GM12874 (cell line): ENCODE measurements around the gene TRDN.

Experiments
- TF ChIP-seq, protein P1 (sequence below): IDR thresholded peaks from 2 replicates; pipeline ENCODE4 v1.5.1; 2011; ENCODE audit warnings: low read depth, mild to moderate bottlenecking, control low read depth, low read length, moderate library complexity; ENCODE audit not compliant: insufficient read depth

TRDN gene

DNA sequence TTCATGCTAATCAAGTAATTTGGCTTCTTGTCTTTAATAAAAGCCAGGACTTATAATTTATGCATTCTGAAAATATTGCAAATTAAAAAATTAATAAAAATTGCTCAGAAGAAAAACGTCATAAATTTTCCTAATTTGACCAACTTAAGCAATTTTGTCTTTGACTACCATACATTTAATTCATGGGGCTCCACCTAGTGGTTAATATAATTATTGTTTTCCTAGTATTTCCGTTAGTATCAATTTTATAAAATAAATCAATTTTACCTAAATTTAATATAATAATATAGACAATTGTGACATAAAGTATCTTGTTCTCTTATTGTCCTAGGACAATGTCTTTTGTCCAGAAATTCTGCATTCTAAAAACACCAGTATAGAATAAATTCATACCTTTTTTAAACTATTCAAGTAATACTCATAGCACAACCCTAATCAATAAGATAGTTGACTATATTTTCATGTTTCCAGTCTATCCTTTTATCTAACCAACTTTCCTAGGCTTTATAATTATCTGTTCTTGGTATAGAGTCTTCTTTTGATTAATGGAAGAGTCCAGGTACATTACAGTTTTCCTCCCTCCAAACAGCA is 319.9 kb downstream of the TRDN start:
- TF ChIP-seq, protein P1, sequence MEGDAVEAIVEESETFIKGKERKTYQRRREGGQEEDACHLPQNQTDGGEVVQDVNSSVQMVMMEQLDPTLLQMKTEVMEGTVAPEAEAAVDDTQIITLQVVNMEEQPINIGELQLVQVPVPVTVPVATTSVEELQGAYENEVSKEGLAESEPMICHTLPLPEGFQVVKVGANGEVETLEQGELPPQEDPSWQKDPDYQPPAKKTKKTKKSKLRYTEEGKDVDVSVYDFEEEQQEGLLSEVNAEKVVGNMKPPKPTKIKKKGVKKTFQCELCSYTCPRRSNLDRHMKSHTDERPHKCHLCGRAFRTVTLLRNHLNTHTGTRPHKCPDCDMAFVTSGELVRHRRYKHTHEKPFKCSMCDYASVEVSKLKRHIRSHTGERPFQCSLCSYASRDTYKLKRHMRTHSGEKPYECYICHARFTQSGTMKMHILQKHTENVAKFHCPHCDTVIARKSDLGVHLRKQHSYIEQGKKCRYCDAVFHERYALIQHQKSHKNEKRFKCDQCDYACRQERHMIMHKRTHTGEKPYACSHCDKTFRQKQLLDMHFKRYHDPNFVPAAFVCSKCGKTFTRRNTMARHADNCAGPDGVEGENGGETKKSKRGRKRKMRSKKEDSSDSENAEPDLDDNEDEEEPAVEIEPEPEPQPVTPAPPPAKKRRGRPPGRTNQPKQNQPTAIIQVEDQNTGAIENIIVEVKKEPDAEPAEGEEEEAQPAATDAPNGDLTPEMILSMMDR: 0 out of 2 replicates have a peak, but pooled peaks have one; percentile 4

DNA sequence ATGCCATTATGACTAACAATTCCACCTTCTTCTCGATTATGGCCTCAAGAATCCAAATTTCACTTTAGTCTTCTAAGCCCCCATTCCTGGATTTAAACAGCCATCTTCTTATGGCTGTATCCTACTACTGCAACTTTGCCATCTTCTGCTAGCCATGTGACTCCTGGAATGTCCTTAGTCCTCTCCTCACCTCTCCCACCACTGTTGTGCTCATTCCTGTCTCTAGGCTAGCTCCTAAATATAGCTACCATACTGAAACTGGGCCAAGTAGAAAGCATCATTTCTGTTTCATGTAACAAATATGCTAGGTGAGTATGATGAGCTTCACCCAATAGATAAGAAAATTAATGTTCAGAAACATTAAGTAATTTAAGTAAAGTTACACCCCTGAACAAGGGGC is 327.6 kb downstream of the TRDN start:
- TF ChIP-seq, protein P1: no peak

DNA sequence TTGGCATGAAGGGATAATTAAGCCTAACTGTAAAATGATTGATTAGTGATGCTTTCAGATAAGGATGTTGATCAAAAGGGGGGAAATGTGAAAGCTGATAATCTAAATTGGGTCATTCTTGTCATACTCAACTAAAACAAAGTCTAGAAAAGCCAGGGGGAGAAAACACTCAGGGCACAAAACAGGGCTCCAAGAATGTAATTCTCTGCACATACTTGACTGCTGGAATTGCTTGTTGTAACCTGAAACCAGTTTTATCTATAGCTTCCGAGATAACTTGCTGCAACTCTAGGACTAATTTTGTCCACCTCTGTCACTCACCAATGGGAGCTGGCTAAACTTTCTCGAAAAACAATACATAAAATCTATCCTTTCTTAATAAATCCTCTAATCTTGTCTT is 330.4 kb downstream of the TRDN start:
- TF ChIP-seq, protein P1: no peak

DNA sequence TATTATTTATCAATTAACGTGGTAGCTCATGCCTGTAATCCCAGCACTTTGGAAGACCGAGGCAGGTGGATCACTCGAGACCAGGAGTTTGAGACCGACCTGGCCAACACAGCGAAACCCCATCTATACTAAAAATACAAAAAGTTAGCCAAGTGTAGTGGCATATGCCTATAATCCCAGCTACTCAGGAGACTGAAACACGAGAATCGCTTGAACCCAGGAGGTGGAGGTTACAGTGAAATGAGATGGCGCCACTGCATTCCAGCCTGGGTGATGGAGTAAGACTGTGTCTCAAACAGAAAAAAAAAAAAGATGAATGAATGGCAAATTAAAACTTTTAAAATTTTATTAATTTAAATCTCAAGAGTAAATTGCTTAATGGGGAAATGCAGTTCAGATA is 341.1 kb downstream of the TRDN start:
- TF ChIP-seq, protein P1: no peak

DNA sequence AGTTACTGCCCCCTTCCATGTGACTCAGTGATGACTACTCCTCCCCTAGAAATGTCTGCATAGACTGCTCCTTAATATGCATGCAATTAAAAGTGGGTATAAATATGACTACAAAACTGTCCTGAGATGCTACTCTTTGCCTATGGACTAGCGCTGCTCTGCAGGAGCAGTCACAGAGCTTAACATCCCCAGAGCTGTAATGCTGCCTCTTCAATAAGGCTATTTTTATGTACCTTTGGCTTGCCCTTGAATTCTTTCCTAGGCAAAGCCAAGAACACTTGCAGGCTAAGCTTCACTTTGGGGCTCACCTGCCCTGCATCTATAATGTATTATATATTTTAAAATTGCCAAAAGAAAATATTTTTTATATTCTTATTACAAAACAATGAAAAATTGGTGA is 341.6 kb downstream of the TRDN start:
- TF ChIP-seq, protein P1: no peak

DNA sequence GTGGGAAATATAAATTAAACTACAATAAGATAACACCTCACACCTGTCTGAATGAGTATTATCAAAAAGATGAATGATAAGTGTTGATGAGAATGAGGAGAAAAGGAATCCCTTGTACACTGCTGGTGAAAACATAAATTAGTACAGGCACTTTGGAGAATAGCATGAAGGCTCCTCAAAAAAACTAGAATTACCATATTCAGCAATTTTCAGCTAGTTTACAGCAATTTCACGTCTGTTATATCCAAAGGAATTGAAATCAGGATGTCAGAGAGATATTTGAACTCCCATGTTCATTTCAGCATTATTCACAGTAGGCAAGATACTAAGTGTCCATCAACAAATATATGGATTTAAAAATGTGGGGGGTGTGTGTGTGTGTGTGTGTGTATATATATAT is 348.1 kb downstream of the TRDN start:
- TF ChIP-seq, protein P1: no peak

DNA sequence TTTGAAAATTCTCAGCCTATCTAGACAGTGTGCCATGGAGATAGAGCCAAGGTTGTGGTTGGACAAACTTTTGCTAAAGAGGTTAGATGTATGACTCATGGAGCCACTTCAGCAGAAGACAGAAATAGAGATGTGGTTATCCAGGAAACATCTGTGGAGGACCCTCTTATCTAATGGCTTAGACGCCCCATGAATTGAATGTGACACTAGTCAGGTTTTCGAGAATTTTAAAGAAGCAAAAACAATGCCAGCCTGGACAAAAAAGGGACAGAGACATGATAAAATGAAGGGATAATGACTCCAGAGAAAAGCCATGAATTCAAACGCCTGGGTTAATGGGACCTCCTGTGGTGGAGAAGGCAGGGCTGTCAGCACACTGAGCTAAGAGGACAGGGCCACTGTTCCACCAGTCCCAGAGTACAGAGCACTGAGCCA is 360.2 kb downstream of the TRDN start:
- TF ChIP-seq, protein P1: no peak
